Left lung (tissue), 10 donors: ENCODE measurements around the gene PPP1R3E. TPM values are rescaled to one million over a fixed set of nuclear protein-coding genes. Genes with fewer than 3 reads are reported as not detected.
A peak's percentile ranks its signal among the peaks of the same experiment; 100 is the strongest.

ENCODE experiments used
- ATAC-seq: fragments of 200-7000 bp; cut with Tn5 transposase; one replicate; pipeline ENCODE4 v1.9.1; 2020; ENCODE audit warnings: moderate library complexity
- DNase-seq, 4 donors: peaks; one replicate each; pipeline ENCODE4 v3.0.0-alpha.2; 2013 to 2020
- H3K27ac ChIP-seq, 2 donors: fragments of 200-600 bp; sonication (generic) in 1 of 2; one replicate each; pipeline versions ENCODE4 v1.5.0 to v1.8.0; 2020 to 2021
- H3K27me3 ChIP-seq, 2 donors: fragments of 200-600 bp; sonication (generic) in 1 of 2; one replicate each; pipeline versions ENCODE4 v1.5.0 to v1.8.0; 2020 to 2021
- H3K36me3 ChIP-seq, 2 donors: fragments of 200-600 bp; sonication (generic) in 1 of 2; one replicate each; pipeline versions ENCODE4 v1.5.0 to v1.8.0; 2020 to 2021
- H3K4me1 ChIP-seq, 2 donors: fragments of 200-600 bp; one replicate each; pipeline ENCODE4 v1.8.0; 2021
- H3K4me3 ChIP-seq, 2 donors: fragments of 200-600 bp; sonication (generic) in 1 of 2; one replicate each; pipeline versions ENCODE4 v1.5.0 to v1.8.0; 2020 to 2021; ENCODE audit warnings: mild to moderate bottlenecking in 1 of 2
- H3K9me3 ChIP-seq, 2 donors: fragments of 200-600 bp; sonication (generic) in 1 of 2; one replicate each; pipeline versions ENCODE4 v1.5.0 to v1.8.0; 2020 to 2021
- intact Hi-C, 2 donors: fragments of 100-400 bp; cut with DNase I; formaldehyde crosslinking; loops; one replicate each; pipeline versions ENCODE4 v1.11.2 to v1.14.2; 2022
- polyA plus RNA-seq, 6 donors: library from polyadenylated mRNA; unstranded; fragments of 120-200 nt; gene quantifications; one replicate each; pipeline ENCODE4 v1.2.1, GENCODE V29; 2013; ENCODE audit not compliant: insufficient read length in 6 of 6
- total RNA-seq, 2 donors: library from RNA; stranded (reverse); fragmentation: NEBNext Ultra II Directional; extraction: Animal tissue kit (Norgen Biotek cat#: 25700); gene quantifications; one replicate each; pipeline ENCODE4 v1.2.1, GENCODE V29; 2021
- TF ChIP-seq, protein P1 (sequence below), 2 donors: fragments of 200-600 bp; sonication (generic) in 1 of 2; IDR thresholded peaks; one replicate each; pipeline versions ENCODE4 v1.5.0 to v1.8.0; 2021; ENCODE audit warnings: antibody characterized with exemption in 2 of 2
- donor health status: DM: no; HTN: yes; CAD: no.
- donor health status: DM: no; HTN: no; CAD: no.

PPP1R3E gene
- total and polyA plus RNA-seq, 8 donors, result 11.3 to 24.5 (median 19.7) TPM

DNA sequence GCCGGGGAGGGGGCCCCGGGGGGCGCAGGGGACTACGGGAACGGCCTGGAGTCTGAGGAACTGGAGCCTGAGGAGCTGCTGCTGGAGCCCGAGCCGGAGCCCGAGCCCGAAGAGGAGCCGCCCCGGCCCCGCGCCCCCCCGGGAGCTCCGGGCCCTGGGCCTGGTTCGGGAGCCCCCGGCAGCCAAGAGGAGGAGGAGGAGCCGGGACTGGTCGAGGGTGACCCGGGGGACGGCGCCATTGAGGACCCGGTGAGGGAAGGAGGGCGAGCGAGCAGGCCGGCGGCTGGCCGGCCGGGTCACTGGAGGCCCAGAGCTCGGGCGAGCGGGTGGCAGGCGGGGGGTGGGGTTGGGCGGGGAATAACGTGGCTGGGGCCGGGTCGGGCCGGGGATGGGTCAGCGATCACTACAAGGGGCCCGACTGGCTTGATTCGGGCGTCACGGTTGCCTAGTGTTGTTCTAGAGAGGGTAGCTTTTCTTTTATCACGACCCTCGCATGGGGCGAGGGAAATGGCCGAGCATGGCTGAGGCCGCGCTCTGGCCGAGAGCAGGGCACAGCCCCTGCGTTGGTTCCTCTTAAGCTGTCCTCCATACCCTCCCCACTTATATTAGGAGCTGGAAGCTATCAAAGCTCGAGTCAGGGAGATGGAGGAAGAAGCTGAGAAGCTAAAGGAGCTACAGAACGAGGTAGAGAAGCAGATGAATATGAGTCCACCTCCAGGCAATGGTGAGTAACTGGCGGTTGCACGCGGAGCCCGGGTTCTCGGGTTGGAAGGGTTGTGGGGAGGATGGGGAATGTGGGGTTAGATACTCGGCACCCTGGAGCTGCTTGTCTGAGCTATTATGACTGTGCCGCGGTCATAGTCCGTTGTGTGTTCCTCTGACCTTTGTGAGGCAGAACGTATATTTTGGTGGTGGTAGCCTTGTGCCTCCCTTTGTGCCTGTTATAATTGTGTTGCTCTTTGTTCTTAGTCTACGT is 19.2 kb upstream of the PPP1R3E start:
- no peaks in the 10 kb centered on the region for H3K9me3 ChIP-seq
- peaks cover 13 to 23% of the 10 kb centered on the region in 2 donors for H3K4me1 ChIP-seq
- H3K27ac ChIP-seq, result peak overlapping the region; percentile 90 to 97
- intact Hi-C loops, result loop anchor here in 1 of 2 donors (10.0 kb wide), 1 partner anchor 53 kb away; the partner anchor contains the start of genes CMTM5 and IL25
- ATAC-seq (peak; percentile 44), DNase-seq (peak in 3 of 4 donors; percentile 30 to 91 (median 65))
- TF ChIP-seq, protein P1, sequence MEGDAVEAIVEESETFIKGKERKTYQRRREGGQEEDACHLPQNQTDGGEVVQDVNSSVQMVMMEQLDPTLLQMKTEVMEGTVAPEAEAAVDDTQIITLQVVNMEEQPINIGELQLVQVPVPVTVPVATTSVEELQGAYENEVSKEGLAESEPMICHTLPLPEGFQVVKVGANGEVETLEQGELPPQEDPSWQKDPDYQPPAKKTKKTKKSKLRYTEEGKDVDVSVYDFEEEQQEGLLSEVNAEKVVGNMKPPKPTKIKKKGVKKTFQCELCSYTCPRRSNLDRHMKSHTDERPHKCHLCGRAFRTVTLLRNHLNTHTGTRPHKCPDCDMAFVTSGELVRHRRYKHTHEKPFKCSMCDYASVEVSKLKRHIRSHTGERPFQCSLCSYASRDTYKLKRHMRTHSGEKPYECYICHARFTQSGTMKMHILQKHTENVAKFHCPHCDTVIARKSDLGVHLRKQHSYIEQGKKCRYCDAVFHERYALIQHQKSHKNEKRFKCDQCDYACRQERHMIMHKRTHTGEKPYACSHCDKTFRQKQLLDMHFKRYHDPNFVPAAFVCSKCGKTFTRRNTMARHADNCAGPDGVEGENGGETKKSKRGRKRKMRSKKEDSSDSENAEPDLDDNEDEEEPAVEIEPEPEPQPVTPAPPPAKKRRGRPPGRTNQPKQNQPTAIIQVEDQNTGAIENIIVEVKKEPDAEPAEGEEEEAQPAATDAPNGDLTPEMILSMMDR (IDR thresholded peaks at IDR 0.05), result no peak
- peaks cover 0 to 41% of the 10 kb centered on the region in 2 donors for H3K36me3 ChIP-seq
- peak overlapping the region; percentile 79 to 90 for H3K4me3 ChIP-seq
- H3K27me3 ChIP-seq, result no peaks in the 10 kb centered on the region

DNA sequence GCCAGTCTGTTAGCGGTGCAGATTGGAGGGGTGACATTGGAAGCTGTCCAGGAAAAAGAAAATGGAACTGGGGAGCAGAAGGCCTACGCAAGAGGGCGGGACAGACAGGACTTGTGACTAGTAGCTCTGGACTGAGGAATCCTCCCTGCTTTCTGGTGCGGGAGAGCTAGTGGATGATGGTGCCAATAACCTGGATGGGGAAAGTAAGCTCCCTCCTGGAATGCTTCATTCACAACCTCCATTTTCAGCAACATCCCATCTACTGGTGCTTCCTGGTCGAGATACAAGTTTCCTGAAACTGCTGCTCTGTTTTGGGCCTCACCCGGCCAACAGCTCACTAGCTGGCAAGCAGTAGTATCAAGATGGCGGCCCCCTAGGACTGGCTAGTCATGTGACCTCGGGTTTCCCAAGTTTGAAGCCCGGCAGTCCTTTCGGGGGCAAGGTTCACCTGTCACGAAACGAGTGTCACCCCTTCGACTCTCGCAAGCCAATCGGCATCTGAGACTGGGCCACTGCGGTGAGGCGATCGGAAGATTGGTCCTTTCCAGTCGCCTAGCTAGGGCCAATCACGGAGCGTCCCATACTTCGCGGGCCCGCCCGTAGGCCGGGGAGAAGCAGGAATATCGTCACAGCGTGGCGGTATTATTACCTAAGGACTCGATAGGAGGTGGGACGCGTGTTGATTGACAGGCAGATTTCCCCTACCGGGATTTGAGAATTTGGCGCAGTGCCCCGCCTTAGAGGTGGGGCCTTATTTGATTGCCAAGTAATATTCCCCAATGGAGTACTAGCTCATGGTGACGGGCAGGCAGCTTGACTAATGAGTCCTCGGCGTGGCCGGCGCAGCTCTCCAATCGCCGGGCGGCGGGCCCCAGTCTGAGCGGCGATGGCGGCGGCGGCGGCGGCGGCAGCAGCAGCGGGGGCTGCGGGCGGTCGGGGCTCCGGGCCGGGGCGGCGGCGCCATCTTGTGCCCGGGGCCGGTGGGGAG is 18.2 kb upstream of the PPP1R3E start, which contains the start of gene PABPN1:
Gene PABPN1 (plus strand): TSS at position 874 of the 988 bp plus-strand sequence. CDS start 13 bp downstream, at position 887.
- TF ChIP-seq, protein P1 (IDR thresholded peaks at IDR 0.05), result no peak

DNA sequence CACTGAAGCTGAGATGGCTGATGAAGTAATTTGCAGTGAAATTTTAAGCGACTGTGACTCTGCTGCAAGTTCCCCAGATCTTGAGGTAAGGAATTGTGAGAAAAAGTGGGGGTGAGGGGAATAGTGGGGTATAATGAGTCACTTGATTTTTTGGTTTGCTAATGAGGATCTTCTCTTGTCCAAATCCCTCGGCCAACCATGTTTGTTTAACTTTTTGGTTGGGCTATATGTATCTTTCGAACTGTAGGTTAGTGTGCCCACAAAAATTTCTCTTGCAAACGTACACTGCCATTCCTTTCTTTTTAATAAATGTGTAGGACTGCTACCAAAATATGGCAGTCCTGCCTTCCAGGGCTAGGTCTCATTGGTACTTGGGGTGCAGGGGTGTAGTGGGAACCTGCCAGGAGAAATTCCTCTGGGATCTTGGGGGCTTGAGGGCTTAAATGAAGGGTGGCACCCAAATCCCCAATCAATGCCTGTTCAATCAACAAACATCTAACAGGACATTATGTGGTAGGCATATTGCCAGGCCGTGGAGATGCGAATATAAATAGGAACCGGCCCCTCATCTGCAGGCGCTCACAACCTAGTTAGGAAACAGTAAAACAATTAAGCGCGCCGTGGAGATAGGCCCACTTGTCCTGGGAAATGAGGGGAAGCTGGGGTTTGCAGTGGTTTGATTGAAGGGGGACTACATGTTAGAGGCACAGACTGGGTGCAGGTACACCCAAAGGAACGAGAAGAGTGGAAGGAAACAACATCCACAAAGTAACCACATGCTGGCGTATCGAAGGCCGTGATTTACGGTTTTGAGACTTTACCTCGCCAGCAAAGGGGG is 17.3 kb upstream of the PPP1R3E start:
- Histone ChIP-seq H3K4me3 (peak overlapping the region in 1 of 2 donors; percentile 90), H3K27me3 (no peaks in the 10 kb centered on the region), H3K4me1 (peaks cover 13 to 23% of the 10 kb centered on the region in 2 donors), H3K9me3 (no peaks in the 10 kb centered on the region), H3K27ac (peak overlapping the region; percentile 97), H3K36me3 (peaks cover 0 to 32% of the 10 kb centered on the region in 2 donors)
- no peak for DNase-seq
- TF ChIP-seq, protein P1 (IDR thresholded peaks at IDR 0.05), result no peak
- intact Hi-C loops, result loop anchor here in 1 of 2 donors (10.0 kb wide), 1 partner anchor 55 kb away; the partner anchor contains the start of genes CMTM5 and IL25
- no peak for ATAC-seq

More for the DNA sequence above, 18.2 kb upstream of the PPP1R3E start, which contains the start of gene PABPN1:
- Histone ChIP-seq H3K27me3 (no peaks in the 10 kb centered on the region), H3K27ac (peak within 1 kb of the TSS; percentile 97), H3K4me3 (peak within 1 kb of the TSS; percentile 79 to 90), H3K36me3 (peaks cover 0 to 40% of the 10 kb centered on the region in 2 donors), H3K9me3 (no peaks in the 10 kb centered on the region), H3K4me1 (peaks cover 13 to 23% of the 10 kb centered on the region in 2 donors)
- intact Hi-C loops, result loop anchor here in 1 of 2 donors (10.0 kb wide), 1 partner anchor 54 kb away; the partner anchor contains the start of genes CMTM5 and IL25
- peak; percentile 94 for ATAC-seq
- peak; percentile 95 to 100 (median 100) for DNase-seq

- Histone ChIP-seq H3K27ac (no peak overlapping the region), H3K4me1 (peaks cover 4 to 8% of the 10 kb centered on the region in 2 donors), H3K36me3 (peaks cover 0 to 21% of the 10 kb centered on the region in 2 donors), H3K9me3 (no peaks in the 10 kb centered on the region), H3K27me3 (no peaks in the 10 kb centered on the region), H3K4me3 (no peak overlapping the region)
- DNase-seq (no peak), ATAC-seq (no peak)
- TF ChIP-seq, protein P1 (IDR thresholded peaks at IDR 0.05), result no peak
- intact Hi-C loops, result no loop called here
Measured at GRCh38 chr14:23316300-23316699, 13.6 kb upstream of the PPP1R3E start.
